IPS-18c (cell line): Measurements from ENCODE around the gene FAM168B.

Experiments used
- H3K4me3 ChIP-seq: 2 replicates; pipeline ENCODE4 v1.7.0; 2013; ENCODE audit warnings: low read depth, mild to moderate bottlenecking, low read length, moderate library complexity; ENCODE audit not compliant: insufficient read depth
- H3K9me3 ChIP-seq: one replicate; pipeline ENCODE4 v1.6.1; 2013; ENCODE audit warnings: mild to moderate bottlenecking, low read length, moderate library complexity; ENCODE audit not compliant: control insufficient read depth, insufficient read depth

Gene FAM168B

GRCh38 chr2:131046918-131047652, 46.2 kb downstream of the FAM168B start:
- no peaks in the 10 kb centered on the region for H3K9me3 ChIP-seq

GRCh38 chr2:131046028-131046917, 47.0 kb downstream of the FAM168B start:
- no peak overlapping the region for H3K4me3 ChIP-seq

More at GRCh38 chr2:131046918-131047652, 46.2 kb downstream of the FAM168B start:
- H3K4me3 ChIP-seq = no peak overlapping the region

DNA sequence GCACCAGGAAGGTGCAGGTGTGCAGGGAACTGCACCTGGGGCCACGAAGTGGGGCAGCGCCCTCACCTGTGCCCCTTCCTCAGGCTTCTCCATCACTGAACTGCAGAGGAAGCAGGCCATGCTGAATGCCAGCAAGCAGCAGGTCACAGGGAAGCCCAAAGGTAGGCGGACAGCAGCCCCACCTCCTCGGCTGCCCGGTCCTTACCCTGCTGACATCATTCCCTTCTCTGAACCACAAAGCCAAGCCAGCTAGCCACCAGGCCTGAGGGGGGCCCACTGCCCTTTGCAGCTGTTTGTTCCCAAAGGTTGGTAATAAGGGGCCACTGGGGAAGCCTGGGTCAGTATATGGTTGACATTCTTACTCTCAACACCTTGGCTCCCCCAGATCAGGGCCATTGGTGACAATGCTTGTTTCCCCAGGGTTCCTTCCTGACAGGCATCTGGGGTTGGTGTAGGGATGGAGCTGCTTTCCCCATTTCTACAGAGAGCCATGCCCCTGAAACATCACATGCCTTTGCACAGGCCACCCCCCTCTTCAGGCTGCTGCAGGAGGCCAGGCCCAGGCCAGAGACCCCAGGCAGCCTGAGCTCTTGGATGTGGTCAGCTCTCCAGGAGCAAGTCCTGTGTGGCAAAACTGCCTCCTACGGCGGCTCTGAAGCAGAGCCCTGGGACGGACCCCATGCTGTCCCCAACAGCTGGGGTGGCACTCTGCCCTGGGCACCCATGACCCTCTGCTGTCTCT, 47.8 kb downstream of the FAM168B start:
- H3K9me3 ChIP-seq = no peaks in the 10 kb centered on the region
- no peak overlapping the region for H3K4me3 ChIP-seq

More at GRCh38 chr2:131046028-131046917, 47.0 kb downstream of the FAM168B start:
- H3K9me3 ChIP-seq = no peaks in the 10 kb centered on the region

- no peaks in the 10 kb centered on the region for H3K9me3 ChIP-seq
- H3K4me3 ChIP-seq = no peak overlapping the region
These were observed 48.5 kb downstream of the FAM168B start for GRCh38 chr2:131044757-131045150.

DNA sequence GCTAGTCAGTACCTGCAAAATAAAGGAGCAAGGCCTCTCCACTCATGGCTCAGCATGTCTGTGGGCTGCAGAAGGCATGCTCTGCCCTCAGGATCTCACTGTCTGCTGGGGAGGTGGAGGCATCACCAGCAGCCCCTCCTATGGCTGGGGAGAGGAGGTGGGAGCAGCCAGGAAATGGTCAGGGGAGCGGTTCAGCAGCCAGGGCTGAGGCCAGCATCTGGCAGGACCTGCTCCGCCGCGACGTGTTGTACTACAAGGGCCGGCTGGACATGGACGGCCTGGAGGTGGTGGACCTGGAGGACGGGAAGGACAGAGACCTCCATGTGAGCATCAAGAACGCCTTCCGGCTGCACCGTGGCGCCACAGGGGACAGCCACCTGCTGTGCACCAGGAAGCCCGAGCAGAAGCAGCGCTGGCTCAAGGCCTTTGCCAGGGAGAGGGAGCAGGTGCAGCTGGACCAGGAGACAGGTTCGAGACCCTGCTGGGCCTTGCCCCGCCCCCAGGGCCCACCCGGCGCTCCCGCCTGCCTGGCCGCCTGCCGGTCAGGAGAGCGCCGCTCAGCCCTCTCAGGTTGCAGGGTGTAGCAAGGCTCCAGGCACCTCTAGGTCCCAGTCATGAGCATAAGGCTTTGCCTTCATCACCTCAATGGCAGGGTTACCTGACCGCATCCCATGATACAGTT, 49.0 kb downstream of the FAM168B start:
- Histone ChIP-seq H3K9me3 (no peaks in the 10 kb centered on the region), H3K4me3 (no peak overlapping the region)

GRCh38 chr2:131043199-131044074, 49.8 kb downstream of the FAM168B start:
- Histone ChIP-seq H3K4me3 (no peak overlapping the region), H3K9me3 (no peaks in the 10 kb centered on the region)

DNA sequence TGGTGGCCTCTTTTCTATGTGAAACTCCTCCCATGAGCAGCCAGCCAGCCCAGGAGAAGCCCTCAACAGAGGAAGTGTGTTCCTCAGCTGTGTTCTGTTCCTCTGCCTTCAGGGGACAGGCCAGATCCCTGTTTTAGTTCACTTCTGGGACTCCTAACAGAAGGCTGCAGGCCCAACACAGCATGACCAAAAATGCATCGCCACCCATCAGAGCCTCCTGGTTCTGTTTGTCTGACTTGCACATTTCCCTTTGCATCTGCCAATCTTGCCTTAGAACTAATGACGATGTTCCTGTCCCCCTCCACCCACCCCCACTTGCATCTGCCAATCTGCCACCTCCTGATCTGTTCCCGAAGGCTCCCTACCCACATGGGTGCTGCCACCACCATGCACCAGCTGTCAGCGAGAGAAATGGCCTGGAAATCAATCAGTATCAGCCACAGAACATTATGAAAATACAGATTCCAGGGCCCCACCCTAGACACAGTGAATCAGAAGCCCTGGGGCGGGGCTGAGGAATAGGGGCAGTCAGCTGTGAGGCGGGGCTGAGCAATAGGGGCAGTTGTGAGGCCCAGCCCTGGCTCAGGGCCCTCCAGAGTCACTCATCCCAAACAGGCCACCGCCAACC, 51.0 kb downstream of the FAM168B start:
- Histone ChIP-seq H3K9me3 (no peaks in the 10 kb centered on the region), H3K4me3 (no peak overlapping the region)

- Histone ChIP-seq H3K4me3 (no peak overlapping the region), H3K9me3 (no peaks in the 10 kb centered on the region)
These were observed 51.7 kb downstream of the FAM168B start for GRCh38 chr2:131041402-131042147.

GRCh38 chr2:131040661-131041401, 52.4 kb downstream of the FAM168B start:
- Histone ChIP-seq H3K4me3 (no peak overlapping the region), H3K9me3 (no peaks in the 10 kb centered on the region)

- no peaks in the 10 kb centered on the region for H3K9me3 ChIP-seq
- no peak overlapping the region for H3K4me3 ChIP-seq
These were observed 53.2 kb downstream of the FAM168B start for GRCh38 chr2:131039908-131040660.

DNA sequence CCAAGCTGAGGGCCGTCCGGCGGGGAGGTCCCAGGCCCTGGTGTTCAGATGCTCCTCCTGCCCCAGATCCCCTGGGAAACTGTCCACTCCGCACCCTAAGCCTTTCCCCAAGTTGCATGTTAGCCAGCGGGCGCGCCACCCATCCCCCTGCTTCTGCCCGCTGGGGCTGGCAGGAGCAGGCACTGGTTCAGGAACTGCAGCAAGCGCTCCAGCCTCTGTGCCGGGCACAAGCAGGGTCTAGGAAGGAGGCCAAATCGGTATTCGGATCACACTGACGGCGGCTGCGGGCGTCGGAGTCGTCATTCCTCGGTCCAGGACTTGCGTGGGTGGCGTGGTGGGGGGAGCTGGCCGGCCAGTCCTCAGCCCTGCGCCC, 53.7 kb downstream of the FAM168B start:
- H3K9me3 ChIP-seq = no peaks in the 10 kb centered on the region
- H3K4me3 ChIP-seq = no peak overlapping the region

GRCh38 chr2:131039101-131039440, 54.2 kb downstream of the FAM168B start:
- Histone ChIP-seq H3K9me3 (no peaks in the 10 kb centered on the region), H3K4me3 (no peak overlapping the region)

DNA sequence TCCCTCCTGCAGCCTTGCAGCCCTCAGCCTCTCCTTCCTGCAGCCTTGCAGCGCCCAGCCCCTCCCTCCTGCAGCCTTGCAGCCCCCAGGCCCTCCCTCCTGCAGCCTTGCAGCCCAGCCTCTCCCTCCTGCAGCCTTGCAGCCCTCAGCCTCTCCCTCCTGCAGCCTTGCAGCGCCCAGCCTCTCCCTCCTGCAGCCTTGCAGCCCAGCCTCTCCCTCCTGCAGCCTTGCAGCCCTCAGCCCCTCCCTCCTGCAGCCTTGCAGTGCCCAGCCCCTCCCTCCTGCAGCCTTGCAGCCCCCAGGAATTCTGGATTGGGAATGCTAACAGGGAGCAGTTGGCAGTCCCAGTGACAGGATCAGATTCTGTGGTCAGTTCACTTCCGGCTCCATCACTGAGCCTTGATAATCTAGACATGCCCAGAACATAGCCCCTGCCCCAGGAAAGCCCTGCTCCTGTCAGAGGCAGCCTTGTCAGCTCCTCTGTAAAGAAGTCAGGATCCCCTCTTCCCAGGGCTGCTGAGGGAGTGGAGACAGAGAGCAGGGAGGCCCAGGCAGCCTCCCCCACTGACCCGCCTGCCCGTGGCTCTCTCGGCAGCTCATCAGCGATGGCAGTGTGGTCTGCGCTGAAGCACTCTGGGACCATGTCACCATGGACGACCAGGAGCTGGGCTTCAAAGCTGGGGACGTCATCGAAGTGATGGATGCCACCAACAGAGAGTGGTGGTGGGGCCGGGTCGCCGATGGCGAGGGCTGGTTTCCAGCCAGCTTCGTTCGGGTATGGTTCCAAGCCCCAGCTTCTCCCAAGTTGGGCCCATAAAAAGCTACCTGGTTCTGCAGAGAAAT, 54.8 kb downstream of the FAM168B start:
- Histone ChIP-seq H3K9me3 (no peaks in the 10 kb centered on the region), H3K4me3 (no peak overlapping the region)
